ENCODE results near the gene MADD. TPM values are rescaled to one million over a fixed set of nuclear protein-coding genes. Genes with fewer than 3 reads are reported as not detected.
A peak's percentile ranks its signal among the peaks of the same experiment; 100 is the strongest.

The MADD gene
- total RNA-seq, 3 donors from 2014 or later: 43.3 to 56.5 (median 46.6) TPM

- no peaks in the 10 kb centered on the region for H3K4me1 ChIP-seq
- H3K27me3 ChIP-seq: no peaks in the 10 kb centered on the region
- intact Hi-C loops (cut with DNase I; ENCODE audit: low total_unique reads): no loop called here
- H3K36me3 ChIP-seq: no peaks in the 10 kb centered on the region
- no peak for TF ChIP-seq POLR2A (IDR thresholded peaks at IDR 0.05)
- no peak for TF ChIP-seq CTCF (IDR thresholded peaks at IDR 0.05)
- TF ChIP-seq POLR2AphosphoS5 (IDR thresholded peaks at IDR 0.05): no peak
- DNase-seq (ENCODE audit: low spot score in 2 of 2): no peak
- H3K9me3 ChIP-seq: no peaks in the 10 kb centered on the region
- H3K27ac ChIP-seq: no peak overlapping the region
- no peak overlapping the region for H3K4me3 ChIP-seq
Observed at GRCh38 chr11:47239852-47240251, 30.1 kb upstream of the MADD start.

GRCh38 chr11:47241841-47242301, 28.1 kb upstream of the MADD start:
- TF ChIP-seq POLR2AphosphoS5 (IDR thresholded peaks at IDR 0.05) (no peak), POLR2A (IDR thresholded peaks at IDR 0.05) (no peak), CTCF (IDR thresholded peaks at IDR 0.05) (no peak)
- H3K4me1 ChIP-seq: no peaks in the 10 kb centered on the region
- no peak for DNase-seq (ENCODE audit: low spot score in 2 of 2)
- no peak overlapping the region for H3K27ac ChIP-seq
- no peaks in the 10 kb centered on the region for H3K36me3 ChIP-seq
- H3K9me3 ChIP-seq: no peaks in the 10 kb centered on the region
- intact Hi-C loops (cut with DNase I; ENCODE audit: low total_unique reads): no loop called here
- no peaks in the 10 kb centered on the region for H3K27me3 ChIP-seq
- H3K4me3 ChIP-seq: no peak overlapping the region

GRCh38 chr11:47242596-47243192, 27.2 kb upstream of the MADD start:
- no peaks in the 10 kb centered on the region for H3K36me3 ChIP-seq
- no peaks in the 10 kb centered on the region for H3K27me3 ChIP-seq
- no peak overlapping the region for H3K4me3 ChIP-seq
- peak in 1 of 2 donors; percentile 67 for DNase-seq (ENCODE audit: low spot score in 2 of 2)
- intact Hi-C loops (cut with DNase I; ENCODE audit: low total_unique reads): no loop called here
- H3K27ac ChIP-seq: peak overlapping the region; percentile 61 to 65
- TF ChIP-seq CTCF (IDR thresholded peaks at IDR 0.05) (no peak), POLR2AphosphoS5 (IDR thresholded peaks at IDR 0.05) (no peak), POLR2A (IDR thresholded peaks at IDR 0.05) (no peak)
- peaks cover 0 to 7% of the 10 kb centered on the region in 2 donors for H3K4me1 ChIP-seq
- H3K9me3 ChIP-seq: no peaks in the 10 kb centered on the region

- H3K9me3 ChIP-seq: no peaks in the 10 kb centered on the region
- no peaks in the 10 kb centered on the region for H3K27me3 ChIP-seq
- intact Hi-C loops (cut with DNase I; ENCODE audit: low total_unique reads): no loop called here
- DNase-seq (ENCODE audit: low spot score in 2 of 2): no peak
- peak overlapping the region; percentile 61 to 65 for H3K27ac ChIP-seq
- H3K36me3 ChIP-seq: no peaks in the 10 kb centered on the region
- TF ChIP-seq POLR2A (IDR thresholded peaks at IDR 0.05) (no peak), POLR2AphosphoS5 (IDR thresholded peaks at IDR 0.05) (no peak)
- peaks cover 4 to 10% of the 10 kb centered on the region in 2 donors for H3K4me1 ChIP-seq
- H3K4me3 ChIP-seq: no peak overlapping the region
Observed at GRCh38 chr11:47243454-47243853, 26.5 kb upstream of the MADD start.

GRCh38 chr11:47244448-47245350, 25.2 kb upstream of the MADD start:
- intact Hi-C loops (cut with DNase I; ENCODE audit: low total_unique reads): no loop called here
- H3K27ac ChIP-seq: no peak overlapping the region

More at GRCh38 chr11:47244448-47245350, 25.2 kb upstream of the MADD start:
- Histone ChIP-seq H3K36me3 (no peaks in the 10 kb centered on the region), H3K9me3 (no peaks in the 10 kb centered on the region), H3K4me1 (peaks cover 7 to 10% of the 10 kb centered on the region in 2 donors), H3K27me3 (no peaks in the 10 kb centered on the region), H3K4me3 (no peak overlapping the region)
- DNase-seq (ENCODE audit: low spot score in 2 of 2): no peak
- TF ChIP-seq POLR2AphosphoS5 (IDR thresholded peaks at IDR 0.05): no peak
- TF ChIP-seq POLR2A (IDR thresholded peaks at IDR 0.05): no peak
- no peak for TF ChIP-seq CTCF (IDR thresholded peaks at IDR 0.05)
